Central memory CD8-positive, alpha-beta T cell (primary cell): ENCODE measurements around the gene GTF2A1L.

ENCODE experiments used
- ATAC-seq: fragments of 150-1000 bp; cut with Tn5 transposase; replicated peaks from 2 replicates; pipeline ENCODE4 v1.10.0; 2022; ENCODE audit warnings: mild to moderate bottlenecking, moderate FRiP score, moderate number of reproducible peaks; ENCODE audit not compliant: poor library complexity, severe bottlenecking; ENCODE audit errors: extremely low read depth
- DNase-seq, 2 donors: peaks; one replicate each; pipeline ENCODE4 v3.0.0; 2021; ENCODE audit warnings: low spot score in 2 of 2
- H3K27ac Mint-ChIP-seq: one replicate; pipeline ENCODE4 v1.8.0; 2022; ENCODE audit warnings: low read depth, mild to moderate bottlenecking, moderate library complexity, mixed read lengths
- H3K27me3 Mint-ChIP-seq: one replicate; pipeline ENCODE4 v1.8.0; 2022; ENCODE audit warnings: mixed read lengths
- H3K36me3 Mint-ChIP-seq: one replicate; pipeline ENCODE4 v1.8.0; 2022; ENCODE audit warnings: mild to moderate bottlenecking, moderate library complexity, mixed read lengths; ENCODE audit not compliant: insufficient read depth
- H3K4me1 Mint-ChIP-seq: one replicate; pipeline ENCODE4 v1.8.0; 2022; ENCODE audit warnings: mixed read lengths
- H3K4me3 Mint-ChIP-seq: one replicate; pipeline ENCODE4 v1.8.0; 2022; ENCODE audit warnings: mild to moderate bottlenecking, moderate library complexity, mixed read lengths
- H3K9me3 Mint-ChIP-seq: one replicate; pipeline ENCODE4 v1.8.0; 2022; ENCODE audit warnings: mixed read lengths

The GTF2A1L gene

DNA sequence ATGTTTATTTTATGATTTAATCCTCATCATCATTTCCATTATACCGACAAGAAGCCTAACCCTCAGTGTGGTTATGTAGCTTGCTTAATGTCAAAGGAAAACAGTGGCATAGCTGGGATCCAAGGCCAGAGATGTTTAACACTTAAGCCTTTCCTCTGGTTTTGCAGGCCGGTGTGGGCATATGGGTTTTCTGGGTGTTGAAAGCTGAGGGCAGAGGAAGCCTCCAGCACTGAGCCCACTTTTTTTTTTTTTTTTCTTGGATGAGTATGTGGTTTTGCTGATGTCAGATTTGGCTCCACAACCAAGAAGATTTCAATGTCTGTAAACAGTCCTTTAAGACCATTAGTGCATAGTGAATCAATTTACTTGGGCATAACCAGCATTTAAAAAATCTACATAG lies 96.6 kb downstream of the GTF2A1L start:
- no peak for ATAC-seq
- Mint-ChIP-seq H3K4me1 (no peaks in the 10 kb centered on the region), H3K4me3 (no peak overlapping the region), H3K9me3 (no peaks in the 10 kb centered on the region), H3K27ac (no peak overlapping the region), H3K36me3 (no peaks in the 10 kb centered on the region), H3K27me3 (peaks cover 41% of the 10 kb centered on the region)
- DNase-seq: no peak

- no peak for ATAC-seq
- no peak overlapping the region for H3K27ac Mint-ChIP-seq
- no peaks in the 10 kb centered on the region for H3K9me3 Mint-ChIP-seq
- H3K4me3 Mint-ChIP-seq: no peak overlapping the region
- H3K27me3 Mint-ChIP-seq: peaks cover 31% of the 10 kb centered on the region
- no peaks in the 10 kb centered on the region for H3K36me3 Mint-ChIP-seq
- DNase-seq: no peak
- H3K4me1 Mint-ChIP-seq: no peaks in the 10 kb centered on the region
Measured at GRCh38 chr2:48715042-48715899, 97.6 kb downstream of the GTF2A1L start.

- Mint-ChIP-seq H3K27ac (no peak overlapping the region), H3K27me3 (peaks cover 24% of the 10 kb centered on the region), H3K36me3 (no peaks in the 10 kb centered on the region), H3K4me1 (no peaks in the 10 kb centered on the region), H3K9me3 (no peaks in the 10 kb centered on the region), H3K4me3 (no peak overlapping the region)
- ATAC-seq: no peak
- DNase-seq: no peak
Measured at GRCh38 chr2:48715956-48716355, 98.3 kb downstream of the GTF2A1L start.

GRCh38 chr2:48717846-48718245 lies 100.2 kb downstream of the GTF2A1L start:
- DNase-seq (no peak), ATAC-seq (no peak)
- Mint-ChIP-seq H3K4me3 (no peak overlapping the region), H3K27me3 (peaks cover 9% of the 10 kb centered on the region), H3K36me3 (no peaks in the 10 kb centered on the region), H3K27ac (no peak overlapping the region), H3K9me3 (no peaks in the 10 kb centered on the region), H3K4me1 (no peaks in the 10 kb centered on the region)

GRCh38 chr2:48719480-48720177 lies 102.0 kb downstream of the GTF2A1L start:
- H3K27ac Mint-ChIP-seq: no peak overlapping the region
- no peaks in the 10 kb centered on the region for H3K9me3 Mint-ChIP-seq
- no peaks in the 10 kb centered on the region for H3K36me3 Mint-ChIP-seq
- H3K4me1 Mint-ChIP-seq: no peaks in the 10 kb centered on the region
- H3K4me3 Mint-ChIP-seq: no peak overlapping the region
- peaks cover 9% of the 10 kb centered on the region for H3K27me3 Mint-ChIP-seq
- ATAC-seq (no peak), DNase-seq (no peak)

DNA sequence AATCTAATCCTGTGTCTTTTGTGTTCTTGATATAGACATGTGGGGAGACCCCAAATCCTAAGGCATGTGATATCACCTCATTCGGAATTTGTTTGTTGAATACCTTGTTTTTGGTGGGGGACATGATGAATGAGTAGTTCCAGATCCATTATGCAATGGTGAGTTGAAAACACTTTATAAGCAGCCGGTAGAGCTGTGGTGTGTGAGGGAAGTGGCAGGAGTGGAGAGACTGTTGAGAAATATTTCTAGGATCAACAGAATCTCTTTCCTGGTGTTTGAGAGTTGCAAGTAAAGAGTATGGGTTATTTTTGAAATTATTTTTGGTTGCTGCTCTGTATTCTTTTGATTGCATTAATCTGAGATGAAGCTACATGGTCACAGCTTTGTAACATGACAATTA lies 103.5 kb downstream of the GTF2A1L start:
- Mint-ChIP-seq H3K4me3 (no peak overlapping the region), H3K36me3 (no peaks in the 10 kb centered on the region), H3K9me3 (no peaks in the 10 kb centered on the region), H3K4me1 (no peaks in the 10 kb centered on the region), H3K27ac (no peak overlapping the region), H3K27me3 (peaks cover 9% of the 10 kb centered on the region)
- no peak for DNase-seq
- no peak for ATAC-seq

DNA sequence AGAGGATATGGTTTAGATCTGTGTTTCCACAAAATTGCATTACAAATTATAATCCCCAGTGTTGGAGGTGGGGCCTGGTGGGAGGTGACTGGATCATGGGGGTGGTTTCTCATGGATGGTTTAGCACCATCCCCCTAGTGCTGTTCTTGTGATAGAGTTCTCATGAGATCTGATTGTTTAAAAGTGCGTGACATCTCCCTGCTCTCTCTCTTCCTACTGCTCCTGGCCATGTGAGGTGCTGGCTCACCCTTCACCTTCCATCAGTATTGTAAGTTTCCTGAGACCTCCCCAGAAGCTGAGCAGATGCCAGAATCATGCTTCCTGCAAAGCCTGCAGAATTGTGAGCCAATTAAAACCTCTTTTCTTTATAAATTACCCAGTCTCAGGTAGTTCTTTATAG lies 104.7 kb downstream of the GTF2A1L start:
- Mint-ChIP-seq H3K4me1 (no peaks in the 10 kb centered on the region), H3K27me3 (no peaks in the 10 kb centered on the region), H3K27ac (no peak overlapping the region), H3K36me3 (no peaks in the 10 kb centered on the region), H3K9me3 (no peaks in the 10 kb centered on the region), H3K4me3 (no peak overlapping the region)
- ATAC-seq: no peak
- DNase-seq: no peak

GRCh38 chr2:48723129-48723528 lies 105.5 kb downstream of the GTF2A1L start:
- Mint-ChIP-seq H3K9me3 (no peaks in the 10 kb centered on the region), H3K4me3 (no peak overlapping the region), H3K27me3 (no peaks in the 10 kb centered on the region), H3K27ac (no peak overlapping the region), H3K4me1 (no peaks in the 10 kb centered on the region), H3K36me3 (no peaks in the 10 kb centered on the region)
- ATAC-seq: no peak
- DNase-seq: no peak

GRCh38 chr2:48724278-48724677 lies 106.6 kb downstream of the GTF2A1L start:
- Mint-ChIP-seq H3K4me1 (no peaks in the 10 kb centered on the region), H3K36me3 (no peaks in the 10 kb centered on the region), H3K9me3 (no peaks in the 10 kb centered on the region), H3K27me3 (no peaks in the 10 kb centered on the region), H3K4me3 (no peak overlapping the region), H3K27ac (no peak overlapping the region)
- ATAC-seq: no peak
- DNase-seq: no peak

DNA sequence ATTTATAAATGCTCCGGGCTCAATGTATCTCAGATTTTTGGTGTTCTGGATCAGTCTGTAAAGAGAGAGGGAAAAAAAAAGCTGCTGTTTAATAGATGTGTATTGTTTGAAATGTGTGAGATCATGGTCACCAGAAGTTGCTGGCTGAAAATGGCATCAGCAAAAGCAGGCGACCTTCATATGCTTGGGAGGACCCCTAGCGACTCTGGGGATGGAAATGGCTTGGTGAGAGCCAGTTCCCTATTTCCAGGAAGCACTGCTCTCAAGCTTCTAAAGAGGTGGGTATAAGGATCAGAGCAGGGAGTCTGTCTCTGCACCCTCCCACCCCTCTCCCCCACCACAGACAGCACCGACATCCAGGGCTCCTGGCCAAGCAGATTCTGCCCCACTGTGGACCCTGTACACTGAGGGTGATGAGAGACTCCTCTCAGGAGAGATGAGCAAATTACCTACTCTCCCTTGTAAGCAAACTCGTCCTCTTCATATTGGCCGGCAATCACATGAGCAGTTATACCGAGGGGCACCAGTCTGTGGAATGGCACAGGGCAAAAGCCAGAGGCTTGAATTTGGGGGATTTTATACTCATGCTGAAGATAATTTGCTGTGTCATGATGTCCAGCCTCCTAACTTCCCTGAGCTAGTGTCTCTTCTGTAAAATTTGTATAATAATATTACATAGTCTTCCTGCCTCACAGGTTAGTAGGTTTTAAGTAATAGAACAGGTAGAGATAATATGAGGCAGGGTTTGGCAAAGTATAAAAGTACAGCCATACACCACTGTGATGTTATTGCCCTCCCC lies 108.2 kb downstream of the GTF2A1L start:
- no peak overlapping the region for H3K27ac Mint-ChIP-seq
- H3K36me3 Mint-ChIP-seq: no peaks in the 10 kb centered on the region
- no peaks in the 10 kb centered on the region for H3K9me3 Mint-ChIP-seq
- H3K4me1 Mint-ChIP-seq: no peaks in the 10 kb centered on the region
- ATAC-seq (no peak), DNase-seq (no peak)
- H3K27me3 Mint-ChIP-seq: no peaks in the 10 kb centered on the region
- H3K4me3 Mint-ChIP-seq: no peak overlapping the region

- Mint-ChIP-seq H3K4me1 (no peaks in the 10 kb centered on the region), H3K36me3 (no peaks in the 10 kb centered on the region), H3K4me3 (no peak overlapping the region), H3K9me3 (no peaks in the 10 kb centered on the region), H3K27me3 (no peaks in the 10 kb centered on the region), H3K27ac (no peak overlapping the region)
- ATAC-seq (no peak), DNase-seq (no peak)
Measured at GRCh38 chr2:48727560-48727959, 109.9 kb downstream of the GTF2A1L start.

- no peak for DNase-seq
- Mint-ChIP-seq H3K4me3 (no peak overlapping the region), H3K36me3 (no peaks in the 10 kb centered on the region), H3K9me3 (no peaks in the 10 kb centered on the region), H3K4me1 (no peaks in the 10 kb centered on the region), H3K27me3 (no peaks in the 10 kb centered on the region), H3K27ac (no peak overlapping the region)
- ATAC-seq: no peak
Measured at GRCh38 chr2:48728295-48728694, 110.6 kb downstream of the GTF2A1L start.
